Epithelial cell of esophagus (primary cell): ENCODE measurements around the gene MICU2.

ENCODE experiments used
- DNase-seq: peaks from one replicate; pipeline ENCODE4 v3.0.0; 2010; ENCODE audit warnings: low read depth
- H3K4me3 ChIP-seq: 2 replicates; pipeline ENCODE4 v1.5.1; 2011; ENCODE audit warnings: mild to moderate bottlenecking, low read length, control low read depth
- TF ChIP-seq, protein P1 (sequence below): IDR thresholded peaks from 2 replicates; pipeline ENCODE4 v1.5.1; 2011; ENCODE audit warnings: low read depth, mild to moderate bottlenecking, low read length, control low read depth, inconsistent platforms; ENCODE audit not compliant: insufficient read depth; ENCODE audit errors: missing control alignments

Gene MICU2

DNA sequence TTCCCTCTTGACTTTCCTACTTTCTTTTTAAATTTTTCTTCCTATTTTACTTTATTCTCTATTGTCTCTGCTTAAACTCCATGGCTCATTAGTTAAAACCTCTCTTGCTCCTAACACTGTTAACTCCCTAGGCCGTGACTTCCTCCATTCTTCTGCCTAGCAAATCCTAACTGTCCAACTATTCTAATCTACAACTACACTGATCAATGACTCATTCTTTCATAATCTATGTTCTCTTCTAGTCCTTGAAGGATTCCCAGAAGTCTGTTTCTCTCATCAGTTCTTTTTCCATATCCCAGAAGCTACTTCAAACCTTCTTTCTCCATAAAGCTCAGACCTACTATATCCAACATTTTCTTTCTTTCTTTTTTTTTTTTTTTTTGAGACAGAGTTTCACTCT lies 66.9 kb downstream of the MICU2 start:
- peak; percentile 6 for DNase-seq
- TF ChIP-seq, protein P1, sequence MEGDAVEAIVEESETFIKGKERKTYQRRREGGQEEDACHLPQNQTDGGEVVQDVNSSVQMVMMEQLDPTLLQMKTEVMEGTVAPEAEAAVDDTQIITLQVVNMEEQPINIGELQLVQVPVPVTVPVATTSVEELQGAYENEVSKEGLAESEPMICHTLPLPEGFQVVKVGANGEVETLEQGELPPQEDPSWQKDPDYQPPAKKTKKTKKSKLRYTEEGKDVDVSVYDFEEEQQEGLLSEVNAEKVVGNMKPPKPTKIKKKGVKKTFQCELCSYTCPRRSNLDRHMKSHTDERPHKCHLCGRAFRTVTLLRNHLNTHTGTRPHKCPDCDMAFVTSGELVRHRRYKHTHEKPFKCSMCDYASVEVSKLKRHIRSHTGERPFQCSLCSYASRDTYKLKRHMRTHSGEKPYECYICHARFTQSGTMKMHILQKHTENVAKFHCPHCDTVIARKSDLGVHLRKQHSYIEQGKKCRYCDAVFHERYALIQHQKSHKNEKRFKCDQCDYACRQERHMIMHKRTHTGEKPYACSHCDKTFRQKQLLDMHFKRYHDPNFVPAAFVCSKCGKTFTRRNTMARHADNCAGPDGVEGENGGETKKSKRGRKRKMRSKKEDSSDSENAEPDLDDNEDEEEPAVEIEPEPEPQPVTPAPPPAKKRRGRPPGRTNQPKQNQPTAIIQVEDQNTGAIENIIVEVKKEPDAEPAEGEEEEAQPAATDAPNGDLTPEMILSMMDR: no peak

DNA sequence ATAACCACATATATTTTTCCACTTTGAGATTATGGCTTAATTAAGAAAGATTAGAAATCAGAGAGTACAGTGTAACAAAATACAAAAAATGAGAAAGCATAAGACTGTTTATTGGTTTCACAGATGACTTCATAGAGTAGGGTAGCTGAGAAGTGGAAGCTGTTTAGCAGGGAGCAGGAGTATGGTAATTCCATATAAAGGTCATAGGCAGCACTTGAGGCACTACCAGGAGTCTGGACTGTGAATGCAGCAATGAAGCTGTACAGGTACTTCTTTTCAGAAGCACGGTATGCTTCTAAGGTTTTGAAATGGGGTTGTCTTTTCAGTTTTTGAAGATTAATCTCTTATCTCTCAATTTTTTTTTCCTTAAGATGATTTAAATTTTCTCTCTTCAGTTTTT lies 69.2 kb downstream of the MICU2 start:
- TF ChIP-seq, protein P1: no peak

More for the DNA sequence above, 66.9 kb downstream of the MICU2 start:
- H3K4me3 ChIP-seq: no peak overlapping the region

DNA sequence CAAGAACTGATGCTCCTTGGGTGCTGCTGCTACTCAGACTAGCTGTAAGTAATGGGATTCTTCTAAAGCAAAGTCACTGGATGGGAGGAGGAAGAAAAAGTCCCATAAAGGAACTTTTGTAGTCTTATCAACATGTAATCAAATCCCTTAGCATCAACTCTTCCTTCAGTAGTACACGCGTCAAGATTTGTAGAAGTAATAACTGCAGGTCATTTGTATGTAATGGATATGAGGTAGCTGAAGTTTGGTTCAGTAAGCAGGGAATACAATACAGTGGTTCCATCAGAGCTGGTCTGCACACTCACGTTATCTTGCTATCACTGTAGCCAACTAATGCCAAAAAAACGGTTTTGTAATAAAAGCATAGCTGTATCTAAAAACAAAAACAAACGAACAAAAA lies 72.5 kb downstream of the MICU2 start:
- DNase-seq: no peak
- no peak overlapping the region for H3K4me3 ChIP-seq
- TF ChIP-seq, protein P1: no peak

More for the DNA sequence above, 69.2 kb downstream of the MICU2 start:
- DNase-seq: no peak
- H3K4me3 ChIP-seq: no peak overlapping the region

DNA sequence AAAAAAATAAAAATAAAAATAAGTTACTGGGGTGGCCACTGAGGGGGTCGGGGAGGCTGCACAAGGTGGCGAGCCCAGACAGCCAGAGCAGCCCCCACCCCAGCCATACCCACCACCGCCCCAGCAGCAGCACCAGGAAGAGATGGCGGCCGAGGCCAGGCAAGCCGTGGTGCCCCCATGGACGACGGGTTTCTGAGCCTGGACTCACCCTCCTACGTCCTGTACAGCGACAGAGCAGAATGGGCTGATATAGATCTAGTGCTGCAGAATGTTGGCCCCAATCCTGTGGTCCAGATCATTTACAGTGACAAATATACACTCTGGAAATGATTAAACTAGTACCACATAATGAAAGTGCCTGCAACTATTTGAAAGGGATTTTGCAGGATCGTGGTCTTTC lies 73.3 kb downstream of the MICU2 start:
- TF ChIP-seq, protein P1: no peak
- H3K4me3 ChIP-seq: no peak overlapping the region

DNA sequence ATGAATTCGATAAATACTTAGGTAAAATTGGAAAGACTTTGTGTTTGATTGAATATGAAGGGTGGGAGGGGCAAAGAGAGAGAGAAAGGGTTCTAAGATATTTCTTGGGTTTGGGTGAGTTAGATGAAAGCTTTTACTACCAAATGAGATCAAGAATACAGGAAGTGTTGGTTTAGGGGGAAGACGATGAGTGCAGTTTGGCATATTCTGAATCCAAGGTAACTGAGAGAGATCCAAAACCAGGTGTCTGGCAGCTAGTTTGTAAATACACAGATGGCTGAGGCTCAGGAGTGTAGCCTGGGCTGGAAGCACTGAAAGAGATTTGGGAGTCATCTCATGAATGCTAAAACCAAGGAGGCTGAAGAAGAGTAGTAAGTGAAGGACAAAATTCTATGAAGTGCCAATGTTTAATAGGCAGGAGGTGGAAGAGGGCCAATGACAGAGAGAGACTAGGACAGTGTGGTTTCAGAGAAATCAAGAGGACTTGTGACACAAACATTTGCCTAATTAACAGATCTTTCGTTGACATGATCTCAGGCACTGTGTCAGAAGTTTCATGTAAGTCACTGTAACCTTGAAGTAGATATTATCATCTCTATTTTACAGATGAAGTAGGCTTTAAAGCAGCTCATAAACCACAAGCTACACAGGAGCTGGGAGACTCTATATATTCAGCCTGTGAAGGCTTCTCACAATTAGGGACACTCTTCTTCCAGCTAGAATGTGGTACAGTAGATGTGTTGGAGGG lies 74.7 kb downstream of the MICU2 start:
- TF ChIP-seq, protein P1: no peak
- no peak overlapping the region for H3K4me3 ChIP-seq
- DNase-seq: no peak

More for the DNA sequence above, 73.3 kb downstream of the MICU2 start:
- no peak for DNase-seq

DNA sequence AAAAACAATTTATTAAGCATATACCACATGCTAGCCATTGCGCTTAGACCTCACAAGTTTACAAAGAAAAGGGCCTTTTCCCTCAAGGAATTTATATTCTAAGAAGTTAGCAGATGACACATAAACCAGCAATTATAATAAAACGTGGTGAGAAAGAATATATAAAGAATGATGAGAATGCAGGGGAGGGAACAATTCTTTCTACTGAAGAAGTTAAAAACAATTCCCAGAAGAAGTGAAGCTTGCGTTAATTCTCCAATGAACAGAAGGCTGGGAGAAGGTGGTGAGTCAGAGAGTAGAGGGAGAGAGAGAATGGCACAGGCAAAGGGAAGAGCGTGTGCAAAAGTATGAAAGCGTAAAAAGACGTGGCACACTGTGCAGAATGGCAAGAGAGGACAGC lies 75.4 kb downstream of the MICU2 start:
- no peak overlapping the region for H3K4me3 ChIP-seq
- TF ChIP-seq, protein P1: no peak
- DNase-seq: peak; percentile 7
